Lower lobe of right lung (tissue), 2 donors: ENCODE results near the gene MFRP. TPM values are rescaled to one million over a fixed set of nuclear protein-coding genes. Genes with fewer than 3 reads are reported as not detected.

Experiments
- ATAC-seq, 2 donors: fragments of 200-7000 bp; cut with Tn5 transposase; one replicate each; pipeline ENCODE4 v1.9.1; 2020 to 2022; ENCODE audit warnings: mild to moderate bottlenecking in 2 of 2, moderate library complexity in 2 of 2
- DNase-seq: peaks from one replicate; pipeline ENCODE4 v3.0.0-alpha.2; 2020
- H3K27ac ChIP-seq: fragments of 200-600 bp; one replicate; pipeline ENCODE4 v1.8.0; 2022
- H3K27me3 ChIP-seq: fragments of 200-600 bp; one replicate; pipeline ENCODE4 v1.8.0; 2022; ENCODE audit warnings: low read depth
- H3K36me3 ChIP-seq: fragments of 200-600 bp; one replicate; pipeline ENCODE4 v1.8.0; 2022; ENCODE audit warnings: mild to moderate bottlenecking
- H3K4me1 ChIP-seq: fragments of 200-600 bp; one replicate; pipeline ENCODE4 v1.8.0; 2022
- H3K4me3 ChIP-seq: fragments of 200-600 bp; one replicate; pipeline ENCODE4 v1.8.0; 2022; ENCODE audit warnings: mild to moderate bottlenecking
- H3K9me3 ChIP-seq: fragments of 200-600 bp; one replicate; pipeline ENCODE4 v1.8.0; 2022
- CTCF ChIP-seq: fragments of 200-600 bp; IDR thresholded peaks from one replicate; pipeline ENCODE4 v1.8.0; 2022; ENCODE audit warnings: antibody characterized with exemption, mild to moderate bottlenecking
- intact Hi-C: fragments of 100-400 bp; cut with DNase I; formaldehyde crosslinking; loops from one replicate; pipeline ENCODE4 v1.11.0; 2022
- total RNA-seq: library from RNA; stranded (reverse); fragmentation: NEBNext Ultra II Directional; extraction: Animal tissue kit (Norgen Biotek cat#: 25700); gene quantifications from one replicate; pipeline ENCODE4 v1.2.1, GENCODE V29; 2021
- donor health status: DM: no; HTN: yes; CAD: no; lungs with severe emphysema.

MFRP gene
- total RNA-seq, 1 donor from 2014 or later, result not detected

- peaks cover 16% of the 10 kb centered on the region for H3K4me1 ChIP-seq
- no peak for TF ChIP-seq CTCF
- intact Hi-C loops, result no loop called here
- H3K27me3 ChIP-seq, result no peaks in the 10 kb centered on the region
- H3K27ac ChIP-seq, result no peak overlapping the region
- H3K36me3 ChIP-seq, result no peaks in the 10 kb centered on the region
- no peak for DNase-seq
- H3K9me3 ChIP-seq, result no peaks in the 10 kb centered on the region
- no peak for ATAC-seq
- H3K4me3 ChIP-seq, result no peak overlapping the region
Measured at GRCh38 chr11:119355091-119355843, 8.8 kb upstream of the MFRP start.

DNA sequence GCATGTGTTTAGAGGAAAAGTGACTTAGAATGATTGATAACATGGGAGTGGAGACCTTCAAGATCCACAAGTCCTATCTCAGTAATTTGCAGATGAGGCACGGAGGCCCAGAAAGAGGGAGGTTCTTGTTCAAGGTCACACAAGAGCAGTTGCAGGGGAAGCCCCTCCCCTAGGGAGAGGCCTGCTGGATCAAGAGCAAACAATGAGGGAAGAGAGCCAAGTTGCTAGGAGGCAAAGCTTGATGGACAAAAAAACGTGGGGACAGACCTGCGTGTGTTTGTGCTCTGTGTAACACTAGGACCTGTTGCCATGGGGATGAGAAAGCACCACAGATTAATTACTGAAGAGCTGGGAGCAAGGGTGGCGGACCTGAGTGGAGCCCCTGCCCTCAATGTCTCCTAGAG lies 6.4 kb upstream of the MFRP start:
- ATAC-seq, result peak in 1 of 2 donors; percentile 9
- no peak for DNase-seq
- intact Hi-C loops, result no loop called here
- Histone ChIP-seq H3K4me1 (peaks cover 16% of the 10 kb centered on the region), H3K4me3 (no peak overlapping the region), H3K27ac (peak overlapping the region; percentile 68), H3K36me3 (no peaks in the 10 kb centered on the region), H3K9me3 (no peaks in the 10 kb centered on the region), H3K27me3 (no peaks in the 10 kb centered on the region)
- TF ChIP-seq CTCF, result no peak

- H3K27me3 ChIP-seq, result no peaks in the 10 kb centered on the region
- H3K9me3 ChIP-seq, result no peaks in the 10 kb centered on the region
- H3K27ac ChIP-seq, result no peak overlapping the region
- TF ChIP-seq CTCF, result no peak
- DNase-seq (no peak), ATAC-seq (no peak)
- no peak overlapping the region for H3K4me3 ChIP-seq
- intact Hi-C loops, result no loop called here
- H3K4me1 ChIP-seq, result peaks cover 12% of the 10 kb centered on the region
- H3K36me3 ChIP-seq, result no peaks in the 10 kb centered on the region
Measured at GRCh38 chr11:119351232-119351631, 4.7 kb upstream of the MFRP start.

DNA sequence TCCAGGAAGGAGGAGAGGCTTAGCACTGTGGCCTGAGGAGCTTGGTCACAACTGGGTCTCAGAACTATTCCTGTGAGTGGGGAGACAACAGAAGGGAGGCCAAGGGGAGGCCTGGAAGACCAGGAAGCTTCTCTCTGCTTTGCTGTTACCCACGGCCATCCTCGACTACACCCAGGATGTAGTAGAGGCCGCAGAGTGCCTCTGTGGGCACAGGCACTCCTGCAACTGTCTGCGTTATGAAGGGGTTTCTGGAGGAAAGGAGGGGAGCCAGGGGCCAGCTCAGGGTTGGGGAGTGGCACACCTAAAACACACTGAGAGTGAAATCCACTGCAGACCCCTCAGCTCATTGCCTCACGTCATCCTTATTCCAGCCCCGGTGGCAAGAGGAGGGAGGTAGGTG lies 3.8 kb upstream of the MFRP start:
- intact Hi-C loops, result no loop called here
- Histone ChIP-seq H3K27me3 (no peaks in the 10 kb centered on the region), H3K9me3 (no peaks in the 10 kb centered on the region), H3K27ac (no peak overlapping the region), H3K4me3 (no peak overlapping the region), H3K4me1 (peaks cover 6% of the 10 kb centered on the region), H3K36me3 (no peaks in the 10 kb centered on the region)
- DNase-seq (no peak), ATAC-seq (no peak)
- no peak for TF ChIP-seq CTCF

DNA sequence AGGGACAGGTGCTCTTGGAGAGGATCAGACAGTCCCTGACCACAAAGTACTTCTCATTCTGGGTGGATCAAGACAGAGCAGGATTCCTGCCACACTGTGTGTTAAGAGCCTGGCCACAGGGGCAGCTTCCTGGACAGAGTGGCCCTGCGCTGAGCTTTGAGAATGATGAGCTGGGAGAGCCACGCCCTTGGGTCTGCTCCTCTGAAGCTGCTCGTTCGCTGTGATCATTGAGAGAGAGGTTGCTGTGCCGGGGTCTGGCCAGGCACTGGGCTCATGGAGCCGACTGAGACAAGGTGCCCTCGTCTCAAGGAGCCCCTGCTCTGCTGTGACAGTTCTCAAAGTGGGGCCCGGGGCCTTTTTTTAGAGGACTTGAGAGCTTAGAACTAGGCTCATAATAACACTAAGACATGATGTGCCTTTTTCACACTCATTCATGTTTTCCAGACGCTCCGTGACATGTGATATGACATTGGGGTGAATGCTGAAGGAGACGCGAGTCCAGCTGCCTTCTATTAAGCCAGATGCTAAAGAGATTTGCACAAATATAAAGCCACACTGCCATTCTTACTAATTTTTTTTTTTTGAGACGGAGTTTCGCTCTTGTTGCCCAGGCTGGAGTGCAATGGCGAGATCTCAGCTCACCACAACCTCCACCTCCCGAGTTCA lies 1.6 kb upstream of the MFRP start:
- no peak for TF ChIP-seq CTCF
- Histone ChIP-seq H3K4me3 (no peak overlapping the region), H3K27me3 (no peaks in the 10 kb centered on the region), H3K4me1 (peaks cover 6% of the 10 kb centered on the region), H3K9me3 (no peaks in the 10 kb centered on the region), H3K36me3 (no peaks in the 10 kb centered on the region), H3K27ac (no peak overlapping the region)
- DNase-seq (peak; percentile 24), ATAC-seq (no peak)
- intact Hi-C loops, result no loop called here
